ENCODE measurements around the gene ADGRG6. TPM values are rescaled to one million over a fixed set of nuclear protein-coding genes. Genes with fewer than 3 reads are reported as not detected.

ADGRG6 gene
- total RNA-seq, 2 donors from 2014 or later, result 5.7 to 13.4 TPM

- intact Hi-C loops (cut with DNase I), result loop anchor here (5.0 to 10.0 kb wide), 2 partner anchors 151 to 238 kb away; partner anchors contain the start of genes NMBR (in 2 of the 2) and VTA1 (in 2 of the 2)
- ATAC-seq (no peak), DNase-seq (no peak)
These were observed 83.5 kb downstream of the ADGRG6 start for GRCh38 chr6:142385352-142385751.

- DNase-seq, result no peak
- ATAC-seq, result no peak
- intact Hi-C loops (cut with DNase I), result loop anchor here (5.0 to 10.0 kb wide), 2 partner anchors 152 to 239 kb away; partner anchors contain the start of genes NMBR (in 2 of the 2) and VTA1 (in 2 of the 2)
These were observed 84.8 kb downstream of the ADGRG6 start for GRCh38 chr6:142386657-142387056.

- ATAC-seq (peak in 1 of 2 donors; percentile 59), DNase-seq (no peak)
- intact Hi-C loops (cut with DNase I), result loop anchor here (5.0 to 10.0 kb wide), 2 partner anchors 153 to 241 kb away; partner anchors contain the start of genes NMBR (in 2 of the 2) and VTA1 (in 2 of the 2)
These were observed 86.4 kb downstream of the ADGRG6 start for GRCh38 chr6:142387997-142388815.

- intact Hi-C loops (cut with DNase I), result no loop called here
- DNase-seq (no peak), ATAC-seq (no peak)
These were observed 93.5 kb downstream of the ADGRG6 start for GRCh38 chr6:142395266-142395665.

GRCh38 chr6:142395768-142396231, 94.0 kb downstream of the ADGRG6 start:
- intact Hi-C loops (cut with DNase I), result no loop called here
- DNase-seq, result no peak
- no peak for ATAC-seq

- no peak for ATAC-seq
- intact Hi-C loops (cut with DNase I), result no loop called here
- no peak for DNase-seq
These were observed 96.5 kb downstream of the ADGRG6 start for GRCh38 chr6:142398353-142398752.

GRCh38 chr6:142399739-142400138, 97.9 kb downstream of the ADGRG6 start:
- intact Hi-C loops (cut with DNase I), result no loop called here
- no peak for DNase-seq
- no peak for ATAC-seq

GRCh38 chr6:142400495-142400894, 98.7 kb downstream of the ADGRG6 start:
- intact Hi-C loops (cut with DNase I), result no loop called here
- DNase-seq (no peak), ATAC-seq (peak in 1 of 2 donors; percentile 88)

GRCh38 chr6:142401838-142402237, 100.0 kb downstream of the ADGRG6 start:
- DNase-seq, result no peak
- intact Hi-C loops (cut with DNase I), result no loop called here

GRCh38 chr6:142404751-142405150, 102.9 kb downstream of the ADGRG6 start:
- DNase-seq (no peak), ATAC-seq (no peak)
- intact Hi-C loops (cut with DNase I), result no loop called here

More at GRCh38 chr6:142401838-142402237, 100.0 kb downstream of the ADGRG6 start:
- ATAC-seq, result no peak

- DNase-seq (peak; percentile 24), ATAC-seq (peak; percentile 29 to 34)
- intact Hi-C loops (cut with DNase I), result no loop called here
These were observed 104.3 kb downstream of the ADGRG6 start for GRCh38 chr6:142406131-142406530.

- no peak for ATAC-seq
- intact Hi-C loops (cut with DNase I), result no loop called here
These were observed 106.0 kb downstream of the ADGRG6 start for GRCh38 chr6:142407685-142408273.

GRCh38 chr6:142408409-142408808, 106.6 kb downstream of the ADGRG6 start:
- intact Hi-C loops (cut with DNase I), result no loop called here
- DNase-seq (no peak), ATAC-seq (no peak)

More at GRCh38 chr6:142407685-142408273, 106.0 kb downstream of the ADGRG6 start:
- no peak for DNase-seq

- ATAC-seq (no peak), DNase-seq (no peak)
- intact Hi-C loops (cut with DNase I), result no loop called here
These were observed 108.0 kb downstream of the ADGRG6 start for GRCh38 chr6:142409794-142410193.

- no peak for ATAC-seq
- intact Hi-C loops (cut with DNase I), result no loop called here
- DNase-seq, result no peak
These were observed 109.3 kb downstream of the ADGRG6 start for GRCh38 chr6:142411145-142411544.

- DNase-seq (no peak), ATAC-seq (no peak)
- intact Hi-C loops (cut with DNase I), result no loop called here
These were observed 110.4 kb downstream of the ADGRG6 start for GRCh38 chr6:142412241-142412640.

GRCh38 chr6:142412658-142413057, 110.9 kb downstream of the ADGRG6 start:
- ATAC-seq (no peak), DNase-seq (no peak)
- intact Hi-C loops (cut with DNase I), result no loop called here

- ATAC-seq (no peak), DNase-seq (no peak)
- intact Hi-C loops (cut with DNase I), result no loop called here
These were observed 111.3 kb downstream of the ADGRG6 start for GRCh38 chr6:142413111-142413510.

- ATAC-seq, result no peak
- intact Hi-C loops (cut with DNase I), result no loop called here
- DNase-seq, result no peak
These were observed 112.8 kb downstream of the ADGRG6 start for GRCh38 chr6:142414462-142415250.

Data from left cardiac atrium (tissue), 4 donors.